ENCODE measurements around the gene CEP85. TPM values are rescaled to one million over a fixed set of nuclear protein-coding genes. Genes with fewer than 3 reads are reported as not detected.

The CEP85 gene
- total and polyA plus RNA-seq, 9 of the 15 experiments (the other 6 are each of a cell fraction or from before 2014, with no cell fraction given): 42.1 to 140 (median 92.6) TPM

DNA sequence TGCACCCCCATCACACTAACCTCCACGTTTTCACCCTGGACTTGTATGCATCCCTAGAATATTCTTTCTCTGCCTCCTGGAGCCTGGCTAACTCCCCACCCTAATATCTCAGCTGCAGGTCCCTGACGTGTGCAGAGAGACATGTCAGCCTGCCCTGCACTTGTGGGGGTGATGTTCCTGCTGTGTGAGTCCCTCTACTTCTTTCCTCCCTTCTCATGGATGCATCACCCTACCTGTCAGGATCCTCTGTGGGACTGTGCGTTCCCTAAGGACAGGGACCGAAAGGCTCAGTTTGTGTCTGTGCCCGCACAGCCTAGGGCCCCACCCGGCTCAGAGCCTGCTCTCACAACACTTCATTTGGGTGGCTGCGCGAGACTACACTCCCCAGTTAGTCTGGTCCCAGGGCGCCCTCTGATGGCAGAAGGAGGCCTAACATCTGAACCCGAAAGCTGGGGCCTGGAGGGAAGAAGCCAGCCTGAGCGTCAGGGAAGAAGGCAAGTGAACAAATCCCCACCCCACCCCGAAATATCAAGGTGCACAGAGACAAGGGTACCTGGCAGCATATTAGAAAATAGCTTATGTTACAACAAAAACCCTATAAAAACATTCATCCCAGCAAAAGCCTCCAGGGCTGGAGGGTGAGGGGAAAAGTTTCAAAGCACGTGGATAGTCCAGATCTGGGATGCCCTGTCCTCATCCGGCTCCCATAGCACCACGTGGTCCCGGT is 87.5 kb downstream of the CEP85 start (continued):
- TF ChIP-seq, protein P1, sequence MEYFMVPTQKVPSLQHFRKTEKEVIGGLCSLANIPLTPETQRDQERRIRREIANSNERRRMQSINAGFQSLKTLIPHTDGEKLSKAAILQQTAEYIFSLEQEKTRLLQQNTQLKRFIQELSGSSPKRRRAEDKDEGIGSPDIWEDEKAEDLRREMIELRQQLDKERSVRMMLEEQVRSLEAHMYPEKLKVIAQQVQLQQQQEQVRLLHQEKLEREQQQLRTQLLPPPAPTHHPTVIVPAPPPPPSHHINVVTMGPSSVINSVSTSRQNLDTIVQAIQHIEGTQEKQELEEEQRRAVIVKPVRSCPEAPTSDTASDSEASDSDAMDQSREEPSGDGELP (CRISPR knock-in tag; IDR thresholded peaks at IDR 0.05; ENCODE audit: borderline replicate concordance): peak; percentile 64; the same call in 1 of the 2 replicates
- TF ChIP-seq CC2D1A (IDR thresholded peaks at IDR 0.05) (peak; percentile 90; the same call in 1 of the 2 replicates), CXXC5 (CRISPR knock-in tag; IDR thresholded peaks at IDR 0.05) (peak; percentile 31; the same call in 1 of the 2 replicates), CAMTA2 (CRISPR knock-in tag; conservative IDR thresholded peaks at IDR 0.05) (no peak), ZFP36 (IDR thresholded peaks at IDR 0.05; ENCODE audit: low read depth, low read length, partially characterized antibody) (peak; percentile 23), CREM (IDR thresholded peaks at IDR 0.05; ENCODE audit: low read depth) (peak; percentile 56), SMC3 (conservative IDR thresholded peaks at IDR 0.05; ENCODE audit: insufficient read depth, low read depth, low read length) (peak; percentile 96), STAG1 (CRISPR knock-in tag; IDR thresholded peaks at IDR 0.05; ENCODE audit: borderline replicate concordance) (peak; percentile 74; the same call in 1 of the 2 replicates), YY1 (IDR thresholded peaks at IDR 0.05; ENCODE audit: borderline replicate concordance in 1 of 3, control insufficient read depth in 1 of 3, extremely low read depth in 1 of 3, insufficient read depth in 3 of 3, insufficient read length in 1 of 3, insufficient replicate concordance in 2 of 3, low read depth in 1 of 3, low read length in 2 of 3) (peak in 1 of 3 experiments; percentile 33), LCOR (CRISPR knock-in tag; IDR thresholded peaks at IDR 0.05) (peak; percentile 67), ZNF766 (CRISPR knock-in tag; conservative IDR thresholded peaks at IDR 0.05) (no peak)
- TF ChIP-seq, protein P2, sequence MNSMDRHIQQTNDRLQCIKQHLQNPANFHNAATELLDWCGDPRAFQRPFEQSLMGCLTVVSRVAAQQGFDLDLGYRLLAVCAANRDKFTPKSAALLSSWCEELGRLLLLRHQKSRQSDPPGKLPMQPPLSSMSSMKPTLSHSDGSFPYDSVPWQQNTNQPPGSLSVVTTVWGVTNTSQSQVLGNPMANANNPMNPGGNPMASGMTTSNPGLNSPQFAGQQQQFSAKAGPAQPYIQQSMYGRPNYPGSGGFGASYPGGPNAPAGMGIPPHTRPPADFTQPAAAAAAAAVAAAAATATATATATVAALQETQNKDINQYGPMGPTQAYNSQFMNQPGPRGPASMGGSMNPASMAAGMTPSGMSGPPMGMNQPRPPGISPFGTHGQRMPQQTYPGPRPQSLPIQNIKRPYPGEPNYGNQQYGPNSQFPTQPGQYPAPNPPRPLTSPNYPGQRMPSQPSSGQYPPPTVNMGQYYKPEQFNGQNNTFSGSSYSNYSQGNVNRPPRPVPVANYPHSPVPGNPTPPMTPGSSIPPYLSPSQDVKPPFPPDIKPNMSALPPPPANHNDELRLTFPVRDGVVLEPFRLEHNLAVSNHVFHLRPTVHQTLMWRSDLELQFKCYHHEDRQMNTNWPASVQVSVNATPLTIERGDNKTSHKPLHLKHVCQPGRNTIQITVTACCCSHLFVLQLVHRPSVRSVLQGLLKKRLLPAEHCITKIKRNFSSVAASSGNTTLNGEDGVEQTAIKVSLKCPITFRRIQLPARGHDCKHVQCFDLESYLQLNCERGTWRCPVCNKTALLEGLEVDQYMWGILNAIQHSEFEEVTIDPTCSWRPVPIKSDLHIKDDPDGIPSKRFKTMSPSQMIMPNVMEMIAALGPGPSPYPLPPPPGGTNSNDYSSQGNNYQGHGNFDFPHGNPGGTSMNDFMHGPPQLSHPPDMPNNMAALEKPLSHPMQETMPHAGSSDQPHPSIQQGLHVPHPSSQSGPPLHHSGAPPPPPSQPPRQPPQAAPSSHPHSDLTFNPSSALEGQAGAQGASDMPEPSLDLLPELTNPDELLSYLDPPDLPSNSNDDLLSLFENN (IDR thresholded peaks at IDR 0.05; ENCODE audit: low read depth in 2 of 2, low read length in 2 of 2): no peak
- TF ChIP-seq, protein P3, sequence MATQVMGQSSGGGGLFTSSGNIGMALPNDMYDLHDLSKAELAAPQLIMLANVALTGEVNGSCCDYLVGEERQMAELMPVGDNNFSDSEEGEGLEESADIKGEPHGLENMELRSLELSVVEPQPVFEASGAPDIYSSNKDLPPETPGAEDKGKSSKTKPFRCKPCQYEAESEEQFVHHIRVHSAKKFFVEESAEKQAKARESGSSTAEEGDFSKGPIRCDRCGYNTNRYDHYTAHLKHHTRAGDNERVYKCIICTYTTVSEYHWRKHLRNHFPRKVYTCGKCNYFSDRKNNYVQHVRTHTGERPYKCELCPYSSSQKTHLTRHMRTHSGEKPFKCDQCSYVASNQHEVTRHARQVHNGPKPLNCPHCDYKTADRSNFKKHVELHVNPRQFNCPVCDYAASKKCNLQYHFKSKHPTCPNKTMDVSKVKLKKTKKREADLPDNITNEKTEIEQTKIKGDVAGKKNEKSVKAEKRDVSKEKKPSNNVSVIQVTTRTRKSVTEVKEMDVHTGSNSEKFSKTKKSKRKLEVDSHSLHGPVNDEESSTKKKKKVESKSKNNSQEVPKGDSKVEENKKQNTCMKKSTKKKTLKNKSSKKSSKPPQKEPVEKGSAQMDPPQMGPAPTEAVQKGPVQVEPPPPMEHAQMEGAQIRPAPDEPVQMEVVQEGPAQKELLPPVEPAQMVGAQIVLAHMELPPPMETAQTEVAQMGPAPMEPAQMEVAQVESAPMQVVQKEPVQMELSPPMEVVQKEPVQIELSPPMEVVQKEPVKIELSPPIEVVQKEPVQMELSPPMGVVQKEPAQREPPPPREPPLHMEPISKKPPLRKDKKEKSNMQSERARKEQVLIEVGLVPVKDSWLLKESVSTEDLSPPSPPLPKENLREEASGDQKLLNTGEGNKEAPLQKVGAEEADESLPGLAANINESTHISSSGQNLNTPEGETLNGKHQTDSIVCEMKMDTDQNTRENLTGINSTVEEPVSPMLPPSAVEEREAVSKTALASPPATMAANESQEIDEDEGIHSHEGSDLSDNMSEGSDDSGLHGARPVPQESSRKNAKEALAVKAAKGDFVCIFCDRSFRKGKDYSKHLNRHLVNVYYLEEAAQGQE (IDR thresholded peaks at IDR 0.05; ENCODE audit: borderline replicate concordance): peak; percentile 95
- TF ChIP-seq, protein P3 (CRISPR knock-in tag; IDR thresholded peaks at IDR 0.05; ENCODE audit: low read depth): no peak

Data from K562 (cell line).